MCF 10A (cell line): ENCODE measurements around the gene ACOT11. TPM values are rescaled to one million over a fixed set of nuclear protein-coding genes. Genes with fewer than 3 reads are reported as not detected.
A peak's percentile ranks its signal among the peaks of the same experiment; 100 is the strongest.

Experiments used
- BruUV-seq: library from RNA; stranded (reverse); fragments of 400-500 nt; replicated peaks from 2 replicates; lab custom pipeline; 2021; lab: Mats Ljungman, UMichigan
- CTCF ChIA-PET: fragments of 300-600 bp; sonication (Branson Sonifier 250); formaldehyde crosslinking; extraction: SDS; loops from one replicate; lab custom pipeline; 2021; ENCODE audit warnings: antibody characterized with exemption, inconsistent platforms; lab: Yijun Ruan, JAX
- POLR2A ChIA-PET: fragments of 300-600, 350-650 bp; sonication (Branson Sonifier 250); formaldehyde crosslinking; extraction: SDS; loops from one replicate; lab custom pipeline; 2020; ENCODE audit warnings: antibody characterized with exemption, inconsistent platforms; lab: Yijun Ruan, JAX
- DNase-seq: peaks from one replicate; pipeline ENCODE4 v3.0.0-alpha.2; 2018; ENCODE audit not compliant: unreplicated experiment
- H3K27ac Mint-ChIP-seq: one replicate; pipeline ENCODE4 v1.8.0; 2022; ENCODE audit warnings: mild to moderate bottlenecking, low read depth, mixed read lengths; ENCODE audit not compliant: unreplicated experiment
- H3K27me3 Mint-ChIP-seq: one replicate; pipeline ENCODE4 v1.8.0; 2022; ENCODE audit warnings: mixed read lengths; ENCODE audit not compliant: insufficient read depth, unreplicated experiment
- H3K36me3 Mint-ChIP-seq: one replicate; pipeline ENCODE4 v1.8.0; 2022; ENCODE audit warnings: mild to moderate bottlenecking, moderate library complexity, mixed read lengths; ENCODE audit not compliant: insufficient read depth, unreplicated experiment
- H3K4me1 Mint-ChIP-seq: one replicate; pipeline ENCODE4 v1.8.0; 2022; ENCODE audit warnings: mixed read lengths; ENCODE audit not compliant: insufficient read depth, unreplicated experiment
- H3K4me3 Mint-ChIP-seq: one replicate; pipeline ENCODE4 v1.8.0; 2022; ENCODE audit warnings: mild to moderate bottlenecking, moderate library complexity, mixed read lengths; ENCODE audit not compliant: unreplicated experiment
- H3K9me3 Mint-ChIP-seq: one replicate; pipeline ENCODE4 v1.8.0; 2022; ENCODE audit warnings: mixed read lengths; ENCODE audit not compliant: unreplicated experiment
- CTCF ChIP-seq: fragments of 200-600 bp; IDR thresholded peaks from one replicate; pipeline ENCODE4 v1.8.0; 2022; ENCODE audit warnings: antibody characterized with exemption, mild to moderate bottlenecking; ENCODE audit not compliant: unreplicated experiment
- intact Hi-C: fragments of 100-400 bp; cut with micrococcal nuclease; formaldehyde crosslinking; loops from 2 replicates; pipeline ENCODE4 v1.14.1; 2022
- total RNA-seq: library from RNA; stranded (reverse); gene quantifications from 2 replicates; pipeline ENCODE4 v1.2.3, GENCODE V29; 2022

Gene ACOT11
- total RNA-seq, 1 experiment from 2014 or later, result 5.3 TPM

- intact Hi-C loops, result no loop called here
Observed at GRCh38 chr1:54575161-54575560, 27.1 kb downstream of the ACOT11 start.

GRCh38 chr1:54575605-54576290 is 27.7 kb downstream of the ACOT11 start:
- DNase-seq, result no peak

More at GRCh38 chr1:54575161-54575560, 27.1 kb downstream of the ACOT11 start:
- POLR2A ChIA-PET, result interaction anchor here (1.0 kb wide), 1 partner anchor 9 kb away, joined by 3 read pairs; no protein-coding TSS in a partner anchor
- Mint-ChIP-seq H3K27ac (no peak overlapping the region), H3K4me1 (peaks cover 18% of the 10 kb centered on the region), H3K4me3 (no peak overlapping the region), H3K9me3 (no peaks in the 10 kb centered on the region), H3K27me3 (no peaks in the 10 kb centered on the region), H3K36me3 (no peaks in the 10 kb centered on the region)
- no TSS peak for BruUV-seq
- no peak for DNase-seq
- no peak for TF ChIP-seq CTCF
- CTCF ChIA-PET, result interaction anchor here (0.8 kb wide), 1 partner anchor 86 kb away, joined by 3 read pairs; no protein-coding TSS in a partner anchor

GRCh38 chr1:54577612-54578011 is 29.6 kb downstream of the ACOT11 start:
- Mint-ChIP-seq H3K27me3 (no peaks in the 10 kb centered on the region), H3K4me1 (peaks cover 27% of the 10 kb centered on the region), H3K27ac (no peak overlapping the region), H3K36me3 (no peaks in the 10 kb centered on the region), H3K4me3 (no peak overlapping the region), H3K9me3 (no peaks in the 10 kb centered on the region)
- peak; percentile 33 for DNase-seq
- no peak for TF ChIP-seq CTCF
- CTCF ChIA-PET, result interaction anchor here (0.6 kb wide), 1 partner anchor 64 kb away, joined by 3 read pairs; the partner anchor contains the start of gene MROH7
- POLR2A ChIA-PET, result interaction anchor here (1.6 kb wide), 1 partner anchor 12 kb away, joined by 5 read pairs; no protein-coding TSS in a partner anchor
- intact Hi-C loops, result no loop called here
- no TSS peak for BruUV-seq

More at GRCh38 chr1:54575605-54576290, 27.7 kb downstream of the ACOT11 start:
- TF ChIP-seq CTCF, result no peak
- no peaks in the 10 kb centered on the region for H3K9me3 Mint-ChIP-seq
- no TSS peak for BruUV-seq
- H3K27me3 Mint-ChIP-seq, result no peaks in the 10 kb centered on the region
- peaks cover 22% of the 10 kb centered on the region for H3K4me1 Mint-ChIP-seq
- H3K4me3 Mint-ChIP-seq, result no peak overlapping the region
- H3K36me3 Mint-ChIP-seq, result no peaks in the 10 kb centered on the region
- CTCF ChIA-PET, result interaction anchor here (0.6 to 0.8 kb wide), 2 partner anchors 87 to 453 kb away, joined by 3 to 4 read pairs; no protein-coding TSS in a partner anchor
- intact Hi-C loops, result no loop called here
- H3K27ac Mint-ChIP-seq, result no peak overlapping the region
- POLR2A ChIA-PET, result no interaction called here

- no peaks in the 10 kb centered on the region for H3K9me3 Mint-ChIP-seq
- CTCF ChIA-PET, result interaction anchor here (0.6 to 0.9 kb wide), 3 partner anchors 80 to 417 kb away, joined by 3 to 4 read pairs (median 3); no protein-coding TSS in a partner anchor
- TF ChIP-seq CTCF, result no peak
- no peaks in the 10 kb centered on the region for H3K36me3 Mint-ChIP-seq
- H3K27me3 Mint-ChIP-seq, result no peaks in the 10 kb centered on the region
- H3K4me1 Mint-ChIP-seq, result peaks cover 27% of the 10 kb centered on the region
- intact Hi-C loops, result no loop called here
- no peak overlapping the region for H3K4me3 Mint-ChIP-seq
- no peak overlapping the region for H3K27ac Mint-ChIP-seq
- no TSS peak for BruUV-seq
- POLR2A ChIA-PET, result interaction anchor here (2.9 kb wide), 1 partner anchor 13 kb away, joined by 29 read pairs; no protein-coding TSS in a partner anchor
- no peak for DNase-seq
Observed at GRCh38 chr1:54579337-54579781, 31.3 kb downstream of the ACOT11 start.
